GM19452 (cell line): ENCODE measurements around the gene MYL10.
"Not testable (repeated sequence)": the region's sequence is repeated elsewhere in the genome, so short reads cannot be mapped to it uniquely, and the experiment has no call there.

Experiments
- ATAC-seq: cut with Tn5 transposase; IDR thresholded peaks from one replicate; pipeline ENCODE4 v1.9.1; 2021; ENCODE audit not compliant: unreplicated experiment

The MYL10 gene

DNA sequence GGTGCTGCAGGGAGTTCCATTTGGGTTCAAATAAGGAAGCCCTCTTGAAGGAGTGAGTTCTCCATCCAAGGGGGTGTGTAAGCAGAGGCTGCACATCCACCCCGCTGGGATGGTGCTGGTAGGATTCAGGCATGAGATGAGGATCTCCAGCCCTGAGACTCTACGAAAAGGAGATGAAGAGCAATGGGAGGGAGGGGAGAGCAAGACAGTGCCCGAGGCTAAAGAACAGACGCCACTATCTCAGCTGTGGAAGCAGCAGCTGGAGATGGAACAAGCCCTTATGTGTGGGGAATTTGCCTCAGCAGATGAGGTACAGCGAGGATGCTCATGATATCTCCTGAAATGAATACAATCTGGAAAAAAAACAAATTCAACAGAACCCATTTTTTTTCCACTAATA is 28.1 kb upstream of the MYL10 start:
- ATAC-seq, result no peak

DNA sequence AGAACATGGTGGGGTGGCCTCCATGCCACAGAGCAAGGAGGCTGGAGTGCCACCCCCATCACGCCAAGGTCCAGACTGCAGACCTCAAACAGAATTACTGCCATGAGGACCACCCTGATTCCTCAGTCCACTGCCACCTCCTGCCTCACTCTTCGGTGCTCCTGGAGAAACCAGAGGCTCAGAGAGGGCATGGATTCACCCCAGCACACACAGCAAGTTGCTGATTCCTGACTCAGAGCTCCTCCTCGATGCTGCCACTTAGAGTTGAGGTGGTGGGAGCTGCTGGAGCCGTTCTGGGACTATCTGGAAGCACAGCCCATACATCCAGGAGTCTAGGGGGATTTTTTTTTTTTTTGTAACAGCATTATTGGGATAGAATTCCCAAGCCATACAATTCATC is 22.0 kb upstream of the MYL10 start:
- ATAC-seq, result no peak

DNA sequence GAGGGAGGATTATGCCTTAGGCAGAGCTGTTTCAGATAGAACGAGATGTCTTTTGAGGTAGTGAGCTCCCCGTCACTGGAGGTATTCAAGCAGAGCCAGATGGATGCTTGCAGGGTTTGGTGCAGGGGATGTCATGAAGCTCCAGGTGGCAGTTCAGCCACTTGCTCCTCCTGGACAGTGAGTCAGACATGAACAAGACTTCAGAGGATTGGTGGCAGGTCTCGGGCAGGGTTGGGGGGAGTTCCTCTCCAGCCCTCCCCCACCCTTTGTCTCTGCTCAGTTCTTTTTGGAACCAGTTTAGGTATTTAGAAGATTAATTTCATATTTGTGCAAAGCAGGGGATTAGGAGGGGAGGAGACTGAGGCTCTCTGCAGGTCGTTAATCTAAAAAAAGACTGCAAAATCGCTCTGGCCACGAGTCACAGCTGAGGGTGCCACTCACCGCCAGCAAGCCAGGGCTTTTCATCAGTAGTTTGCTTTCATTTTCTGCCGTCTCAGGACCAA is 21.5 kb upstream of the MYL10 start:
- no peak for ATAC-seq

DNA sequence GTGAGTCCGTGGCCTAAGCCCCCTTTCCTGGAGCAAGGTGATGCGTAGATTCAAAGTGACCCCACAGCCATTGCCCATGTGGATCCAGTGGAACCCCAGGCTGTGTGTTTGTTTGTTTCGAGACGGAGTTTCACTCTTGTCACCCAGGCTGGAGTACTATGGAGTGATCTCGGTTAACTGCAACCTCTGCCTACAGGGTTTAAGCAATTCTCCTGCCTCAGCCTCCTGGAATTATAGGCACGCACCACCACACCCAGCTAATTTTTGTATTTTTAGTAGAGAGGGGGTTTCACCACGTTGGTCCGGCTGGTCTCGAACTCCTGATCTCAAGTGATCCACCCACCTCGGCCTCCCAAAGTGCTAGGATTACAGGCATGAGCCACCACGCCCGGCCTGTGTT is 18.8 kb upstream of the MYL10 start:
- ATAC-seq, result not testable (repeated sequence)

GRCh38 chr7:101645951-101646350 is 16.9 kb upstream of the MYL10 start:
- no peak for ATAC-seq

DNA sequence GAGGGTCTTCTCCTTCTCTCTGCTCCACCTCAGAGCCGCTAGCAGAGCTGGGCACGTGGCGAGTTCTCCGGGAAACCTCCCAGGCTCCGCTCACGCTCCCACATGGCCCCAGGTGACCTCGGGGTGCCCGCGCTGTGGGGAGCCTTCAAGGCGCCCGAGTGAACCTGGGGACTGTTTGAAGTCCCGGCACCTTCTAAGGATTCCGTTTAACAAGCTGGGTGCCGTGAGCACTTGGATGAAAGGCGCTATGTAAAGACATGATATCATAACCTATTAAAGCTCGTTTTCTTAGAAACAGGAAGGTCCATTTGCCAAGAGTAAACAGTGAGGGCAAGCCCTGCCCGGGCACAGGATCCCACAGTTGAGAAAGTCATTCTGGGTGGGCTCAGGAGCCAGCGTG is 15.8 kb upstream of the MYL10 start:
- ATAC-seq, result no peak

GRCh38 chr7:101639127-101639526 is 10.0 kb upstream of the MYL10 start:
- not testable (repeated sequence) for ATAC-seq

DNA sequence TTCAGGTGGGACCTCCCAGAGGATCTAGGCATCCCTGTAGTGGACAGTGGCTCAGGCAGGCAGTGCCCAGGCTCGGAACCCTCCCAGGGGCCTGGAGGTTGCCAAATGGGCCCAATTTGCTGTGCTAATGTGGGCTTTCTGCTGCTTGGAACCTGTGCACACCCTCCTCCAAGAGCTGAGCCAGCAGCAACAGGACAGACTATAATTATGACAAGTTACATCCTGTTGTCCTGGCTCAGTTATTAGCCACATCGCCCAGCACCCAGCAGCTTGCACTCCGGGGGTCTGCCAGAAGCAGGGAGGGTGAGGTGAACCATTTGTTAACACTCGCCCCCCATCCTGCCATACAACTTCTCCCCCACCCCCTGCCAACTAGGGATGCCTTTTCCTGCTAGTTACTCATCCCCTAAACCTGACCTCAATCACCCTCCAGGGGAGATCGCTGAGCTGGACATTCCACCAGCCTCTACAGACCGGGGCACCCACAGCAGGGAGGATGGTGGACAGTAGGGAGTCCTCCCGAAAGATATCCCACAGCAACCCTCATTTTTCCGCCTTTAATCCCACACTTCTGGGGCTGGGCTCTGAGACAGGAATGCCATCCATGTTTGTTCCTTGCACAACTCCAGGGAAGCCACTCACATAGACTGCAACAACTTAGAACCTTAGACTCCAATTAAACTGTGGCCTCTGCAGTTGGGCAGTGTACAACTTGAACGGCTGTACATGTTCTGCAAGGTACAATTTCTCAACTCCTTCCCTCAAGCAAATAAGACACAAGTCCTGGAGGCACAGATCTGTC is 7.9 kb upstream of the MYL10 start:
- no peak for ATAC-seq

DNA sequence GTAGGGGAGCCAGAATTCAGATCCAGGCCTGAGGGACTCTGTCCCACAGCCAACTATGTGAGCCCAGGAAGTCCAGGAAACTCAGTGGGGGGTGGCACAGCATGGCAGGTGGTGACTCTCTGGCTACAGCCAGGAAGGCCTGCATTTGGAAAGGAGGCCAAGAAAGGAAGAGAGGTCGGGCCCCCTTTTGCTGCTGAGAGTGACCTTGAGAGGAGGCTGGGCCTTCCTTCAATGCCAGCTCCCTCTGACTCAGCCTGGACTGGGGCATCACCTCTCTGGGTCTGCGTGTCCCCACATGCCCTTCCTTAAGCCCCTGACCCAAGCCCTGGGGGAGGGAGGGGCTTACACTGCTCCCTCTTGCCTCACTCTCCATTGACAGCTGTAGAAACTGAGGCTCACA is 6.4 kb upstream of the MYL10 start:
- no peak for ATAC-seq

DNA sequence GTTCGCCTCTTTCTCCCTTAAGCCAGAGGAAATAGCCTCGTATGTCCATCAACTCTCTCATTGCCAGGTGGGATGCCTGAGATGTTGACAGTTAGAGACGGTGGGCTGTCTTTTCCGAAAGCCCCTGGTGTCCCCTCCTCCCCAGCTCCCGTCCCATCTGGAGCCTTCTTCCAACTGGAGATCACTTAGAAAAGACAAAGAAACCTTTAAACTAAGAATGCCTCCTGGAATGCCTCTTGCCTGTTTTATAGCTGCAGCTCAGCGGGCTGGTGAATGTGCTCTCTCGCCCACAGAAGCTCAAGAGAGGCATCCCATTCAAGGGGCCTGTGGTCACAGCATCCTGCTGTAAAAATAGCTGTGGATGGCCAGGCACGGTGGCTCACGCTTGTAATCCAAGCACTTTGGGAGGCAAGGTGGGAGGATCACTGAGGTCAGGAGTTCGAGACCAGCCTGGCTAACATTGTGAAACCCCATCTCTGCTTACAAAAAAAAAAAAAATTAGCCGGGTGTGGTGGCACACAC is 5.2 kb upstream of the MYL10 start:
- ATAC-seq, result no peak

- no peak for ATAC-seq
Observed at GRCh38 chr7:101633511-101633910, 4.4 kb upstream of the MYL10 start.

DNA sequence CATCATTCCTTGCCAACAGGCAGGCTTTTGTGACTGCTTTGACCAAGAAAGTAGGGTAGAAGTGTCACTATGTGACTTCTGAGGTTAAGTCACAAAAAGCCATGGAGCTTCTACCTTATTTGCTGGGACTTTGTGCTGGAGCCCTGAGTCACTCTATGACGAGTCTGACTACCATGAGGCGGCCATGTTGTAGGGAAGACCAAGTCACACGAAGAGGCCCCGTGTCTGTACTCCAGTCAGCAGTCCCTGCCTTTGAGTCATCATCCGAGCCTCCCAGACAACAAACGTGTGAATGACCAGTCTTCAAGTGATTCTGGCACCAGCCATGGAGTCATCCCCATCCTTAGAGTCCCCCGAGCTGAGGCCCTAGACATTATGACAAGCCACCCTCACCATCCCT is 3.5 kb upstream of the MYL10 start:
- no peak for ATAC-seq

GRCh38 chr7:101631224-101631714 is 2.2 kb upstream of the MYL10 start:
- no peak for ATAC-seq

- no peak for ATAC-seq
Observed at GRCh38 chr7:101630591-101630990, 1.5 kb upstream of the MYL10 start.

DNA sequence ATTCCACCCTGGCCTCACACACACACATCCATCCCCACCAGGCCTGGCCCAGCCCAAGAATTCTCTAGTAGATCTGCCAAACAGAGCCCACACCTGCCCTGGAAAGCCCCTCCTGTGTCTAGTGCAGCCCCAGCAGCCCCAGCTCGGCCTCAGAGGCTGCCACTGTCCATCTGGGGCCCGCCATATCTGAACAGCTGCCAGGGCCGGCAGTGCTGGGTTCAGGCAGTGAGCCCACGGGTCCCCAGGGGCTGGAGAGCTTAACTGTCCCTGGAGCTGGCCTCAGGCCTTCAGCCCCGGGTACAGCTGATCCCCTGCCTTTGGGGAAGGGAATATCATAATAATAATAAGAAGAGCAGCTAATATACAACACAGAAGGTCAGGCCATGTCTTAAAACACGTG is 574 bp downstream of the MYL10 start:
- no peak for ATAC-seq

- no peak for ATAC-seq
Observed at GRCh38 chr7:101626758-101627157, 2.3 kb downstream of the MYL10 start.

- ATAC-seq, result no peak
Observed at GRCh38 chr7:101626069-101626671, 2.9 kb downstream of the MYL10 start.

DNA sequence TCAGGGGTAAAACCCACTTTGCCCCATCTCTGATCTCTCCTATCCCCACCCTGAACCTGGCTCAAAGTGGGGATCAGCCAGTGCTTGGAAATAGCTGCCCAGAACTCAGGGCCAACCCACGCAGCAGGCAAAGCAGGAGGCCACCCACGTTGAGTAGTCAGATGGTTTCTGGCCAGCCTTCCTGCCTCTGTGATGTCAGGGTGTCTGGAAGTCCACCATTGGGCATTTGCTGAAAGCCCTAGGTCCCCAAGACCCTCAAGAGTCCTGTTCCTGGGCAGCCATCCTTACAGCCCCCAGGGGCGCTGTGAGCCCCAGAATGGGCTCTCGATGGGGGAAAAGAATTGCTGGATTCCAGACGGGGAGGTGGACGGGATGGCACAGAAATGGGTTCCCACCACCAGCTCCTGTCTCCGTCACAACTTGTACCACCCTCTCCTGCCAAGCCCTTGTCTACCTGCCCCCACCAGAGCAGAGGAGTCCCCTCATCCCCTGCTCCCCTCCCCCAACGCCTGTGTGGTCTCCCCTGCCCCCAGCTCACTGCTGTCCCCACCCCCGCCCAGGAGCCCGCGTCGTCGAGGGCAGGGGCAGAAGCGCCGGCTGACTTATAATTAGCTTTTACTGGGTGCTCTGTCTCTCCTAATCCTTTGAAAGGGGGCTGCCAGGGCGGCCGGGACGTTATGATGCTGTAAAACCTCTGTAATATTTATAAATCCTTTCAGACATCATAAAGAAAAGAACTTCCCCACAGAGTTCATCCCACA is 3.9 kb downstream of the MYL10 start:
- ATAC-seq, result no peak

DNA sequence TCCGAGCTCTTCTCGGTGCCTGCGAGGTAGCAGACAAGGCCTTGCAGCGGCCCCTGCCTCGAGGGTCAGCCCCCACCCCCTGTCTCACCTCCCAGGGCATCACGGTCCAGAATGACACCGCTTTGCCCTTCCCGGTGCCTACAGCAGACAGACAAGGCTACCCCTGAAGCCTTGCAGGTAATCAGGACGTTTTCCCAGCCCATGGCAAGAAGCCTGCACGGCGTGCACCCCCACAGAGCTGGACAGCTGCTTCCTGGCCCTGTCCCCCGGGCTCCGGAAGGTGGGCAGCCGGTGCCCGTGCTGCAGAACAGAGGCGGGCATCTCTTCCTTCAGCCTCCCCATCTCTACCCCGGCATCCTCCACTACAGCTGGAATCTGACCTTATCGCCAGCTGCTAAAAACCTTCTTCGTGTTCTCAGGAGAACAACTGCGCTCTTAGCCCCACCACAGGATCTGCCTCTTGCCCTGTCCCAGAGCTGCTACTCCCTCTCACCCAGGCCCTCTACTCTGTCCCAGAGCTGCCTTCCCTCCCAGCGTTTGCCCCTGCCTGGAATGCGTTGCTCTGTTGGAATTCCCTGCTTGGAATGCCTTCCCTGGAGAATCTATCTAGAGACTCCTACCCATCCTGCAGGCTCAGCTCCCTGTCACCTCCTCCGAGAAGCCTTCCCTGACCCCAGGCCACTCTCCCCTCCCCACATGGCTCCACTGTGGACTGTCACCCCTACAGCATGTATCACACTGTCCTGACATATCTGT is 4.7 kb downstream of the MYL10 start:
- no peak for ATAC-seq

DNA sequence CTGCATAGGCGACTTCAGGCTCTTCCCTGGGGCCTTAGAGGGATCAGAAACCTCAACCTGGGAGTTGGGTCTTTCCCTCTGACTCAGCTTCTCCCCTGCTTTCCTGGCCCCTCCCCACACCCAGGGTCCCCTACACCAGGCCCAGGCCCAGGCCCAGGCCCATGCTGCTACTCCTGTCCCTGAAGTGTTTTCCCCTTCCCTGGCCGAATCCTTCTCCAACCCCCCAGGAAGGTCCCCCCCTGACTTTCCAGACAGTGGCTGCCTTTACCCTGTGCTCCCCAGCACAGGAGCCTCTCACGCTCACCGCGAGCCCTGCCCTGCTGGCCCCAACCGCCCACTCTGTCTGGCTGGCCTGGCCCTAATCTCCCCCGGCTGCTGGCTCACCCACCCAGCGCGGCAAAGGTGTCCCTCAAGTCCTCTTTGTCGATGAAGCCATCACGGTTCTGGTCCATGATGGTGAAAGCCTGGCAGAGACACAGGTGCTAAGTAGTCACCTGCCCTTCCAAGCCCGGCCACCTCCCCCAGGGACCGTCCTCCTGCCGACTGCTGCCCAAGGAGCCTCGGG is 6.4 kb downstream of the MYL10 start:
- no peak for ATAC-seq
